Body of pancreas (tissue), 4 donors: ENCODE measurements around the gene DDIT4.

ENCODE experiments used
- POLR2A ChIP-seq, 3 donors: fragments of 450-650 bp; IDR thresholded peaks; one replicate each; pipeline ENCODE4 v1.6.1; 2016; ENCODE audit warnings: antibody characterized with exemption in 3 of 3, mild to moderate bottlenecking in 2 of 3
- TF ChIP-seq, protein P1 (sequence below), 7 experiments: fragments of 450-650 bp in 4 of 7; fragments of 200-600 bp in 3 of 7; sonication (generic) in 3 of 7; IDR thresholded peaks; one replicate each; pipeline ENCODE4 v1.5.1; 2016 to 2019; ENCODE audit warnings: antibody characterized with exemption in 7 of 7

DNA sequence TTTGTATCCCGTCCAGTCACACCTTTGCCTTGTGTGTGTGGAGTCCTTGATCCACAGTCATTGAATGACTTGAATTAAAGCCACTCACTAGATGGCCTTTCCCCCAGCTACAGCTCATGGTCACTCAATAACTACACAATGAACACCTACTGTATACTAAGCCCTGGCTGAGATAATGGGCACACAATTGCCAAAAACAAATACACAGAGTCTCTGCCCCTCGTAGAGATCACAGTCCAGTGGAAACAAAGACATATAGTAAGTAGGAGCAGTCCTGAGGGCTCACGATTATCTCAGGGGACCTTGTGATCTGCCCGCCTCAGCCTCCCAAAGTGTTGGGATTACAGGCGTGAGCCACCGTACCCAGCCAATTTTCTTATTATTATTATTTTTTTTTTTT, 22.1 kb upstream of the DDIT4 start:
- no peak for TF ChIP-seq POLR2A (IDR thresholded peaks at IDR 0.05)
- TF ChIP-seq, protein P1, sequence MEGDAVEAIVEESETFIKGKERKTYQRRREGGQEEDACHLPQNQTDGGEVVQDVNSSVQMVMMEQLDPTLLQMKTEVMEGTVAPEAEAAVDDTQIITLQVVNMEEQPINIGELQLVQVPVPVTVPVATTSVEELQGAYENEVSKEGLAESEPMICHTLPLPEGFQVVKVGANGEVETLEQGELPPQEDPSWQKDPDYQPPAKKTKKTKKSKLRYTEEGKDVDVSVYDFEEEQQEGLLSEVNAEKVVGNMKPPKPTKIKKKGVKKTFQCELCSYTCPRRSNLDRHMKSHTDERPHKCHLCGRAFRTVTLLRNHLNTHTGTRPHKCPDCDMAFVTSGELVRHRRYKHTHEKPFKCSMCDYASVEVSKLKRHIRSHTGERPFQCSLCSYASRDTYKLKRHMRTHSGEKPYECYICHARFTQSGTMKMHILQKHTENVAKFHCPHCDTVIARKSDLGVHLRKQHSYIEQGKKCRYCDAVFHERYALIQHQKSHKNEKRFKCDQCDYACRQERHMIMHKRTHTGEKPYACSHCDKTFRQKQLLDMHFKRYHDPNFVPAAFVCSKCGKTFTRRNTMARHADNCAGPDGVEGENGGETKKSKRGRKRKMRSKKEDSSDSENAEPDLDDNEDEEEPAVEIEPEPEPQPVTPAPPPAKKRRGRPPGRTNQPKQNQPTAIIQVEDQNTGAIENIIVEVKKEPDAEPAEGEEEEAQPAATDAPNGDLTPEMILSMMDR (IDR thresholded peaks at IDR 0.05), result no peak
